DMS79 treated with DMSO at 0.1 percent for 48 hours (cell line): ENCODE data around the gene TEX29.

ENCODE experiments used
- DNase-seq: peaks from one replicate; lab custom pipeline; 2025; lab: John Stamatoyannopoulos, UW

Gene TEX29

DNA sequence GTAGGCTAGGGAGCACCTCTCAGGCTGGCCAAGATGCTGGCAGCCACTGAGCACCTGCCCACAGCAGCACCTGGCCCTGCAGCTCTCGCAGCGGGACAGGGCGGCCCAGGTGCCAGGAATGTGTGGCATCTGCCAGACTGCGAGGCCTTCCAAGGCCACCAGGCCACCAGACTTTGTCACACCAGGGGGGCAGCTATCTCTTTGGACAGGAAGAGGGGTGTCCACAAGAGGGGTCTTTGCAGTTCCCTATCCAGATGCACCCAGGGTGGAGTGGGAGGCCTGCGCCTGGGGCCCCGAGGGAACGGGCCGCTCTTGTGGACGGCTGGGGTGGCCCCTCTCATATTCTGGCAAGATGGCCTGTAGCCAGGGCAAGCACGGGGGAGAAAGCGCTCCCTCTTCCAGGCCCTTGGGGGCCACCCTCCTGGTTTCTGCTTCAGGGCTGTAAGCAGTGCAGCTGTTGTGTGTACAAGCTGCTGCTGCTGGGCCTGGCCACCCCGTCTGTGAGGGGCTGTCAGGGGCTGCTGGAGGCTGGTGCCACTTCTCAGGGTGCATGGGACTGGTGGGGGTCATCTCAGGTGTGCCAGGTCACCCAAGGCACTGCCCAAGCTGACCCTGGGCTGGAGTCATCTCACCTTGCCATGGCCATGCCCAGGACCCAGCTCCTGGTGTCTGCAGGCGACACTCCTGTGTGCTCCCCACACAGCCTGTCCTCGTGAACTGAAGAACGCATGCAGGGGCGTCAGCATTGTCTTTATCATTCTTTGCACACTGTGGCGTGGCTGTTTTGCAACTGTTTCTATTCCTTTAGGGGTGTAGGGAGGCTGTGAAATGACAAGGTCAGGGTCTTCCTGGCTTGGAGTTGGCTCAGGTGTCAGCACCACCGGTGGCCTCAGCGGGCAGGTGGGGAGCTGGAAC is 1.8 kb downstream of the TEX29 start:
- no peak for DNase-seq

DNA sequence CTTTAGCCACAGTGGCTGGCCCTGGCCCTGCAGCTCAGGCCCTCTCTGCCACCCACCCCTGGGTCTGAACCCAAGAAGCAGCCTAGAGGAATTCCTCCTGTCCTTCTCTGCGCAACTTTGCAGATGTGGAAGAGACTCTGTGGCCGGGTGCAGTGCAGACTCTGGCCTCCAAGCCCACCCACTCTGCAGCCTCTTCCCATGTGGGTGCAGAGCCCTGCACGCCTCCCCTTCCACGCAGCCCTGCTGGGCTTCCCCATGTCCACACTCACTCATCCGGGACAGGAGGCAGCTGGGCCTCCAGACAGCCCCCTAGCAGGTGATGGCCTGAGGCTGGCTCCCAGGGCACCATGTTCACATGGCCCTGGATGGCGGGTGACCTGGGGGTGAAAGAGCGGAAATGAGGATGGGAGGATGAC is 2.5 kb downstream of the TEX29 start:
- DNase-seq: no peak

DNA sequence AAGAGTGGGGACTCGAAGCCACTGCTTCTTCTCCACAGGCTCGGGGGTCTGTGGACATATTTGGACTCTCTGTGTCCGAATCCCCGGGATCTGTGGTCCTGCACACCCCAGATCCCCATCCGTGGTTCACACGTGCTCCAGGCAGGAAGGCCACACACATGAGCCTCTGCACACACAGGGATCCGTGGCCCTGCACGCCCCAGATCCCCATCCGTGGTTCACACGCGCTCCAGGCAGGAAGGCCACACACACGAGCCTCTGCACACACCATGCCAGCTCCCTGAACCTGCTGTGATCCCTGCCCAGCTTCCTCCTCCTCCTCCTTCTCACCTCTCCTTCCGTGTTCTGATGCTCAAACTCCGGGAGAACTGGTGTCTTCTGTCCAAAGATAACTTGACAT is 3.1 kb downstream of the TEX29 start:
- DNase-seq: no peak

DNA sequence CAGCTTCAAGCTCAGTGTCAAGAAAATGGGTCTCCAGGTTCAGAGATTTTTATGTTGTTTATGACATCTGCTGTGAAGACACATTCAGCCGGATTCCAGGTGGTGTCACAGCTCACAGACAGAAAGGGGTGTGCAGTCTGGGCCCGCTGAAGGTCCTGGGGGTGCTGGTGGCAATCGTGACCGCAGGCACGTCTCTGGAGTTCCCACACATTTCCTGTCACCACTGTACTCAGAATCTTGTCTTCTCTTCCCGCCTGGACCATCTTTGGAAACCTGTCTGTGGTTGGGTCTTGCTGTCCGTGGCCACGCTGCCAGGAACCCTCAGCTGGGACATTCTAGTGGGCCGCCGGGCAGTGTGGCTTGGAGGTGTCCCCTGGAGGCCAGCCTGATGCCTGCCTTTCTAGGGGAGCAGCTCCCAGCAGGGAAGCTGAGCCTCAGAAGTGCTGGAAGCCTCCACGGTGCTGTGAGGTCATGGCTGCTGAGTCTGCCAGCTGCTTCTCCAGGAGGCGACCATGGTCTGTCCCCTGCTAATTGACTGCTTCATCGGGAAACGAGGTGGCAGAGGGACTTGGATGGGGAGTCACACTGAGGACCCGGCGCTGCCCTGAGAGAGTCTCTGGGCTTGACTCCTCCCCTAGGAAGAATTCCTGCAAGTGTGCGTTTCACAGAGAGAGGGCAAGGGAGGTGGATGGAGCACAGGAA is 3.7 kb downstream of the TEX29 start:
- DNase-seq: no peak

DNA sequence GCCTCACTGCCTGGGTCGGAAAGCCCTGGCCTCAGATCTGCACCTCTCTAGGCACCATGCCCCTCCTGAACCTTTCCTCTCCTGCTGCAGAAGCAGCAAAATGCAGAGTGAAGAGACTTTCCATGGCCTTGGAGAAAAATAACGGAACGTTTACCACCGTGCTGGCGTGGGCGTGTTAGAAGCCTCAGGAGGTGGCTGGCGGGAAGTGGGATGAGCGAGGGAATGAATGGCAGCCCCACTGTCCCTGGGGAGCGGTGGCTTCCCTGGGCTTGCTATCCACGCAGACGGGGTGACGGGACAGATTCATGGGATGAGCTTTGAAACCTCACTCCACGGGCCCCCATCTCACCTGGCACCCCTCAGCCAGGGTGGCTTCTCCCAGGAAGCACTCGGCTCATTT is 4.3 kb downstream of the TEX29 start:
- DNase-seq: no peak

DNA sequence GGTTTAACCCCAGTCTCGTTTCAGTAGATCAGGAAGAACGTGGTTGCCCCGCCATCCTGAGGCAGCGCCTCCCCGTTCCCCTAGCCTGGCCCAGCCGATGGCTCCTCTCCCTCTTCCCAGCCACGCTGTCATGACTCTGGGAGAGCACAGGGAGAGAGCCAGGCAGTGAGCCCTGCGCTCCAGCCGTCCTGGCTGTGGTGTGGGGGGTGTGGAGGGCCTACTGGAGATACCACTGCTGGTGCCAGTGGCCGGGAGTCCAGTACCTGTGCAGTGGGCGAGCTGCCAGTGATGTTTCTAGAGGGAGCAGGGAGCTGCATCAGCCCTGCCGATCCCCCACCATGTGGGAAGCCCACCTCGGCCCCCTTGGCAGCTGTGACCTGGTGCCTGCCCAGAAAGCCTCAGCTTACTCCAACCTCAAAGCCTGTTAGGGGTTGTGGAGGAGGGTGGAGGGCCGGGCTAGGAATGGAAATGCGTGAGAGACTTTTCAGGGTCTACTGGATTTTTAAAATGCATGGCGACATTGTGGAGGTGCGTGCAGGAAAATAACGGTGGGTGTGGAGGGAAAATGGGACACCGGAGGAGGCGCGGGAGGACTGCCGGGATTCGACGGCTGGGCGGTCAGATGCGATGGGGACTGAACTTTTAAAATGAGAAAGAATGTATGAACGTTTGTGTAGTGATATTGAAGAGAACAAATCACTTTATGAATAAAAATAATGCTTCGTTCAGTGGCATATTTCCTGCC is 4.9 kb downstream of the TEX29 start:
- DNase-seq: no peak

DNA sequence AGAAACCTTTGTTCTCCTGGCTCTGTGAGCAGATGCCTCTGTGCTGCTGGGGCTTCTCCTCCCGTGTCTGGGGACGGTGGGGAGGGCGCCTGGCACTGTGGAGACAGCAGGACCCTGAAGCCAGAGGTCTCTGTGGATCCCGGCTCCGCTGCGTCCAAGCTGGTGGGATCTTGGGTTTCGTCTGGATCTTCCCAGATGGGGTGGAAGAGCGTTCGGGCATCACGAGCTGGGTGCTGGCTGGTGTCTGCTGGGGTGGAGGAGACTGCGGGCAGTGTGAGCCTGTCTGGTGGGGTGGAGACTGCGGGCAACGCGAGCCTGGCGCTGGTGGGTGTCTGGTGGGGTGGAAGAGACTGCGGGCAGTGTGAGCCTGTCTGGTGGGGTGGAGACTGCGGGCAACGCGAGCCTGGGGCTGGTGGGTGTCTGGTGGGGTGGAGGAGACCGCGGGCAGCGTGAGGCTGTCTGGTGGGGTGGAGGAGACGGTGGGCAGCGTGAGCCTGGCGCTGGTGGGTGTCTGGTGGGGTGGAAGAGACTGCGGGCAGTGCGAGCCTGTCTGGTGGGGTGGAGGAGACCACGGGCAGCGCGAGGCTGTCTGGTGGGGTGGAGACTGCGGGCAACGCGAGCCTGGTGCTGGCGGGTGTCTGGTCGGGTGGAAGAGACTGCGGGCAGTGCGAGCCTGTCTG is 5.6 kb downstream of the TEX29 start:
- DNase-seq: no peak

DNA sequence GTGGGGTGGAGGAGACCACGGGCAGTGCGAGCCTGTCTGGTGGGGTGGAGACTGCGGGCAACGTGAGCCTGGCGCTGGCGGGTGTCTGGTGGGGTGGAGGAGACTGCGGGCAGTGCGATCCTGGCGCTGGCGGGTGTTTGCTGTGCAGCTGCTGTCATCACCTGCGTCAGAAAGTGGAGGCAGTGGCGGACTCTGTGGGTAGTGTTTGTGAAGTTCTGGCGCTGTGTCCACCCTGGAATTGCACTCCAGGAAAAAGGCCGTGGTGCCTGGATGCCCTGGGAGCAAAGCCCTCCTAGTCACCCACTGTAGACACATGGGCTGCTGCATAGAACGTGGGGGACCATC is 6.2 kb downstream of the TEX29 start:
- DNase-seq: no peak

DNA sequence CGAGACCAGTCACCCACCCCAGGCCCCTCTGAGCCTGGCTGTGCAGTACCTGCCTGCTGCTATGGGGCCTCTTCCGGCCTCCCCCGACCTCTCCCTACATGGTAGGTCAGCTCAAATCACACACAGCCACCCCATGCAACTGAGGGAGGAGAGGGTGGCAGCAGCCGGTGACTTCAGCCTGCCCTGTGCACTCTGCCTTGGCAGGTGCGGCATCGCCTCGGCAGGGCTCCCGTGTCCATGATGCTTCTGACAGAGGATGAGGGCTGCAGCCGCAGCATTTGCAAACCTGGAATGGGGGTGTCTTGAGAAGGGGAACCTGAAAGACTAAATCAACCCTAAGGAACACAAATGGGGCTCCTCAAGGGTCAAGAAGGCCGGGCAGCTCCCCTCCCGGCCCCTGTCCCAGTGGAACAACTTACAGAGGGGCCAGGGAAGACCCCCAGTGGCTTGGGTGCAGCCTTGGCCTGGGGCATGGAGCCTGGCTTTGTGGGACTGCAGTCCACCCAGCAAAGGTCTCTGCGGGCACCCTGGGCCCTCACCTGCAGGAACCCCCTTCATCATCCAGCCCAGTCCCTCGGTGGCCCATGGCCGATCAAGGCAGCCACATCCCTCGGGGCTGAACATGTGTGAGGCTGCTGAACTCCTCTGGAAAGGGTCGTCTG is 6.7 kb downstream of the TEX29 start:
- DNase-seq: no peak

DNA sequence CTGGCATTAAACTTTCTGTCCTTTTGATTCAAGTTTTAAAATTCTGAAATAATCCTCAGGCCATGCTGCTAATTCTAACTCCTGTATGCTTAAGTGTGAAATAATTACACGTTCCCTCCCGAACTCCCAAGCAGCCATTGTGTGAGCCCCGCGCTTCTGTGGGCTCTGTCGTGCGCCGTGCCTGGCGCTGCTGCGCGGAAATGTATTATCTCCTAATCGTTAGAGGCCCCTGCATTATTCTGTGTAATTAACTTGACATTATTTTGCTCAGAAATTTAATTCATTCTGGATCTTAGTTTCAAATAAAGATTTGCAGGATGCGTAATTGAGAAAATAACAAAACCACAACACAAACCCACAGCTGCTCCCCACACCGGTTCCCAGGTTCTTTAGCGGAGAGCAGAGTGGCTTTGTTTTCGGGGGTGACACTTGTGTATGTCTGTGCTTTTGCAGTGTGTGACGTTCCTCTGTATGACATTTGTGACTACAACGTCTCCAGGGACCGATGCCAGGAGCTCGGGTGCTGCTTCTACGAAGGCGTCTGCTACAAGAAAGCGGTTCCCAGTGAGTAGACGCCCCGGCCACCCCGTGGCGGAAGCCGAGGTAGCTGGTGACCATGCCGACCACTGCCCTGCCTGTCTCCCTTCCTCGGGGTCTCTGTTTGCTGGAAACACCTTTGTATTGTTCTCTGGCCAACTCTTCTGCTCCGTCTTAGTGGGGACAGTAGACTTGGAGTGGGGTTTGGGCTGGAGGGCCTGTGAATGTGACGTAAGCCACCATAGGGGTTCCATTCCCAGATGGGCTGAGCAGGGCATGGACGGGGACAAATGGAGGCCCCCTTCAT is 7.5 kb downstream of the TEX29 start:
- no peak for DNase-seq

DNA sequence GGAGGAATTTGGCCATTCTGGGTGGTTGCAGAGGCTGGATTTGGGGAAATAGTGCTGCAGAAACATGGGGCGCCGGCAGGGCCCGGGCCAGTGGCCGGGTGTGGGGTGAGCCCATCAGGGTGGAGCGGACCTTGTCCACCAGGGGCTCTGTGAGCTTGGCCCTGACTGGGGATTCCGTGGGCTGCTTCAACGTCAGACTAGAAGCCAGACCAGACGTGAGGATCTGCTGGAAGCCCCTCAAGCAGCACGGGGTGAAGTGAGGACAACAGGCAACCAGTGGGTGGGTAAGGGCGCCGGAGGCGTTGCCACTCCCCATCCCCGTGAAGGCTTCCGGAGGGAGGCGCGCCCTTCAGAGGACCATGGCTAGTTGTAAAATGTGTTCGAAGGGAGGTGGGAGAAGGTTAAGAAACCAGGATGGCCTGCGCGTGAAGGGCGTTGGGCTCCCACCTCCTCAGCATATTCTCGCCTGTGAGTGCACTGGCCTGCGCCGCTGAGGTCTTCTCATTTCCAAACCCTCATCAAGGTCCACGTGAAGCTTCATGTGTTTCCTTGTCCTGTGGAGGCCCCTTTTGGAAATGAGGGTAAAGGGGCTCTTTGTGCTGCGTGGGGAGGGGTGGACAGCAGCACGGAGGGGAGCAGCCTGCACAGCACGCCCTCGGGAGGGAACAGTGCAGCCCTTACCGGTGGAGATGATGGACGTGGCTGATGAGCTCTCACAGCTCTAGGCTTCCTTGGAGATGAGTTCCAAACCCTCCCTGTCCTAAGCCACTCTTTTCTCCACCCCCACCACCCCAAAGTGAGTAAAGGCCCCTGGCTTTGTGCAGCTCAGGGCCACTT is 8.3 kb downstream of the TEX29 start:
- no peak for DNase-seq

DNA sequence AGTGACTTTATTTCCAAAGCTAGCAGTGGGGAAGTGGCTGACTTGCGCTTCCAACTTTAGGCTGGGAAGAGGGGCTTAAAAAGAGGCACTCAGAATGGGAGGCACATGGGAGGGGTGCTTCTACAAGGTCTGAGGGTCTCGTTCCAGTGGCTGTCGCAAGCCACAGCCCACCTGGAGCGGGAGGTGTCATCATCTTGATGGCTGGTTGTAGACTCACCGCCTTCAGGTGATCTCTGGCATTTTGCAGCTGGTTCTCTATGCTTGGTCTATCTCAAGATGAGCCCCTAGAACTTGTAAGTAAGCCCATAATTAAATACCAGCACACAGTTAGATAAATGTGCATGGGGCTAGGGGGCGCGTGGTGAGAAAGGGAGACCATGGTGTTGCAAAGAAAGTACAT is 9.2 kb downstream of the TEX29 start:
- no peak for DNase-seq

DNA sequence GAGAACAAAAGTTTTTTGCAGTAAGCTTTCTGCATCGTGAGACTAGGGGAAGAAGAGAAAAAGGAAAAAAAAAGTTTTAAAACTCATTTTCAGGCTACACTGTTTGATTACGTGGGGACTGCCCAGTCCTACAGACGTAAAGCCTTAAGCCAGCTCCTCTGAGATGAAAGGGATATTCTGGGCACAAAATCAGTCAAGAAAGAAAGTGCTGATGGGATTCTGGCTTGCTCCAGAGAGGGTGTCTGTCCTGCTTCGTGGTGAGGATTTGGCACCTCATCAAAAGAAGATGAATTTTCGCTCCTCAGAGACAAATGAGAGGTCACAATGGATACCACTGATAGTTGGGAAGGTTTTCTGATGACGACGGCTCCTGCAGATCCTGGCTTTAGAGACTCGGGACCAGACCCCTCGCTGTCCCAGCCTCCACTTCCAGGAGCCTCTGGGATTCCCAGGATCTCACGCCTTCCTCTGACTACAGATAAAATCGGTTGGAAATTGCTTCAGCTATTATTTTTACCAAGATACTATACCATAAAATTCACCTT is 9.7 kb downstream of the TEX29 start:
- no peak for DNase-seq

DNA sequence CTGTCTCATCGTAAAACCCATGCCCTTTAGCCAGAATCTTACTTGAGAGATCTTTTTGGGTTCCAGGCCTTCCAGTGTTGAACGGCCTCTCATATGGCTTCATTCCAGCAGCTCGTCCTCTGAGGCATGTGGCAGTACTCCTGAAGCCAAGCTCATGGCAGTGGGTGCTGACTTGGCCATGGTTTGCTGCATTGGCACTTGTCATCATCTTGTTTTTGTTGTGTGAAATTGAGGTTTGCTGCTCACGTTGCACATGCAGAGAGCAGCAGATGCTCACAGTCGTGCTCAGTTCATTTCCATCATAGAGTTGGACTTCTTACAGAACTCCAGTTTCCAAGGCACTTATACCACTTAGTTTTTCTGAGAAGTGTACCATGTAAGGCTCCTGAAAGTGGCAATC is 14.9 kb downstream of the TEX29 start:
- DNase-seq: peak; percentile 54

DNA sequence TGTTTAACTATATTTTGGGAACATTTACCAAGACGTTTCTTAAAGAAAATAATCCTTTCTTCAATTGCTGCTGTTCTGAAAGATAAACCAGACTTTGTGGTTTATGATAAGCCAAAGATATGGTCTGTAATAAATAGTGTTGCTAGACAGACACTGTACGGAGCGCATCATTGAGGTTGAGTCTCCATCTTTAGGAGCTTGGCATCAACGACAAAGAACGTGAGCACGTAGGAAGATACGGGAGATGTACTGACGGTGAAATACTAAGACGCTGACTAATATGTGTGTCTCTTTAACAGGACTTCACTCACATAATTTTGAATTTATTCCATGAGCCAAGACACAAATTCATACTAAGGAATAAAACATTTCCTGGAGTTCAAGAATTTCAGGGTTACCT is 16.2 kb downstream of the TEX29 start:
- DNase-seq: no peak

DNA sequence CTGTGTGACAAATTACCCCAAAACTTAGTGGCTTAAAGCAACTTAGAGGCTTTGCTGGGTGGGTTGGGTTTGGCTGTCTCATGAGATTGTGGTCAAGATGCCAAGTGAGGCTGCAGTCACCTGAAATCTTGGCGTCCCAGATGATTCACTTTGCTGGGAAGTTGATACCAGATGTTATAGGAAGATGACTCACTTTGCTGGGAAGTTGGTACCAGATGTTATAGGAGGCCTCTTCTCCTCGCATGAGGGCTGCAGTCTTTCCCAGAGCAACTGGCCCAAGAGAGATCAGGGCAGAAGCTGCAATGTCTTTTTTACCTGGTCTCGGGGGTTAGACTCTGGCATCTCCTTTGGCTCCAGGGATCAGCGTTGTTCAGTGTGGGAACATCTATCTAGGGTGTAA is 16.8 kb downstream of the TEX29 start:
- DNase-seq: no peak

DNA sequence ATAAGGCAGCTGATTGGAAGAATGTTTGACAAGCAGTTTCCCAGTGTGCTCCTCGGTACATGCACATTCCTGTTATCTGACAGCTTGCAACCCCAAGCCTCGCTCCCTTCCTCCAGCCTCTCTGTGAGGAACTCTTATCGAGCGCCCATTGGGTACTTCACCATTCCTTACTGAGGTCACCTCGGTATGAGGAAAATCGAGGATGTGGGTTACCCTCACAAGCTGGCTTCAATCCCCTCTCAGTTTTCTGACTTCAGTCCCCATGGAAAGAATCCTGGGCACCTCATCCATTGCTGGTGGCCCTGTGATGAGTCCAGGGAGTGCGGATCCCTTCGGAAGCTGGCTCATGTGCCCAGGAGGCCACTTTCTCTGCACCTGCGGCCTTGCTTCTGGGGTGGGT is 17.3 kb downstream of the TEX29 start:
- DNase-seq: no peak

DNA sequence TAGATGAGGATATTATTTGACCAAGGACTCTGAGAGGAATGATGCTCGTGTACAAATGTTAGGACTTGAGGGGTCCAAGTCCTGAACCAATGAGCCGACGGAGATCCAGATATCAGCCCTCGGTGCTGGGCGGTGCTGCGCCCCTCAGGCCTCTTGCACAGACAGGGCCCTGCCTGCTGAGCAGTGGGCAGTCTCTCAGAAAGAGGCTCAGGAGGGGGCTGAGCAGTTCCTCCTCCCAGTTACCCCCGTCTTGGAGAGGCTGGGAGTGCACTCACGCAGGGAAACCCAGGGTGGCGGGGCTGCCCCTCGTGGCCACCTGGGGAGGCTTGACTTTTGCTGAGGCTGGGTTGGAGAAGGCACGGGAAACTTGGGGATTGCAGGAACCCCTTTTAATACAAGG is 18.4 kb downstream of the TEX29 start:
- no peak for DNase-seq

DNA sequence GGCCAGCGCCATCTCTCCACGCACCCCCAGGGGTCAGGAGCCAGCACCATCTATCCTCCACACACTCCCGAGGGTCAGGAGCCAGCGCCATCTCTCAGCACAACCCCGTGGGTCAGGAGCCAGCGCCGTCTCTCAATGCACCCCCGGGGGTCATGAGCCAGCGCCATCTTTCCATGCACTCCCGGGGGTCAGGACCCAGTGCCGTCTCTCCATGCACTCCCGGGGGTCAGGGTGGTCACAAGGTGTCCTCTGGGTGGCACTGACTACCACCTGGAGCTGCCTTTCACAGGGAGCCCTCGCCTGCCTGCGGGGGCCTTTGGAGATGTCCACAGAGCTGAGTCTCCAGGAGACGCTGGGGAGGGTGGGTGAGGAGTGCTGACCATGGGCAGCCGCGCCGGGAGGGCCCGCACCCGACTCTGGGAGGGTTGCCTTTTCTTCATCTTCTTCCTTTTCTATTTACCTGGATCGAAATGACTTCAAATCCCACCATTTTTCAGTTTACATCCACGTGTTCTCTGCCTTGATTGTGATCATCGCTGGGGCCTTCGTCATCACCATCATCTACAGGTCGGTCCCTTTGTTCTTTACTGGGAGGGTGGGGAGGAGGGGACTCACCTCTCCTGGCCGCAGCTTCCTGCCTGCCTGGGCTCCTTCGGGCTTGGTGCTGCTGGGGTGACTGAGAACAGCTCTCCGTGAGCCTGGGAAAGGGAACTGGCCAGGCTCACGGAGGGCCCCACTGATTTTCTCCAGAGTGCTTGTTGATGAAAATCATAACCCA is 19.1 kb downstream of the TEX29 start:
- no peak for DNase-seq
